ENCODE measurements around the gene U2AF2. TPM values are rescaled to one million over a fixed set of nuclear protein-coding genes. Genes with fewer than 3 reads are reported as not detected.

Gene U2AF2
- total RNA-seq, 1 experiment from 2014 or later, result 107 TPM

DNA sequence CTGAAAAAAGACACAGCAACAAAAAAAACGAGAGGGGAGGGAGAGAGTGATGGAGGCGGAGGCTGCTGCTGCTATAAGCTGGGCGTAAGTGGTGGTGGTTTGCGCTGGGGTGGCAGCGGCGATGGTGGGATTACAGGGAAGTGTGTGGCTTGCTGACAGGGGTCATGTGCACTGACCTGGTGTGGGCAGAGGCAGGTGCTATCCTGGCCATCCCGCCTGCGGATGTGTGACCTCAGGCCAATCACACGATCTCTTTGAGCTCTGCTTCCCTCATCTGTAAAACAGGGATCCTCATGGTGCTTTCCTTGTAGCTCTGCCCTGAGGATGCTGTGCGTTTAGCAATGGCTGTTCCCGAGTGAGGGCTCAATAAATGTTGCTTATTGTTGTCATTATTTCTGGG lies 17.3 kb upstream of the U2AF2 start:
- Histone ChIP-seq H3K27ac (ENCODE audit: low read length) (no peak overlapping the region), H3K9me3 (ENCODE audit: low read length) (no peaks in the 10 kb centered on the region), H3K4me3 (ENCODE audit: low read length) (no peak overlapping the region), H3K4me2 (ENCODE audit: low read depth, low read length, poor library complexity, severe bottlenecking) (no peak overlapping the region), H2AFZ (ENCODE audit: low read length) (no peak overlapping the region), H3K9me2 (replicated peaks; ENCODE audit: insufficient read depth, low read length) (no peaks in the 10 kb centered on the region), H3K4me1 (ENCODE audit: low read length) (peaks cover 42% of the 10 kb centered on the region), H4K20me1 (ENCODE audit: insufficient read depth, low read depth, low read length) (no peaks in the 10 kb centered on the region; the same call in 1 of the 2 replicates), H3K79me2 (ENCODE audit: low read length) (peaks cover 57% of the 10 kb centered on the region), H3K36me3 (ENCODE audit: insufficient read depth, low read length) (peaks cover 7% of the 10 kb centered on the region), H3K9ac (ENCODE audit: low read length) (no peak overlapping the region), H3K27me3 (ENCODE audit: low read length) (no peaks in the 10 kb centered on the region)
- no peak for DNase-seq

DNA sequence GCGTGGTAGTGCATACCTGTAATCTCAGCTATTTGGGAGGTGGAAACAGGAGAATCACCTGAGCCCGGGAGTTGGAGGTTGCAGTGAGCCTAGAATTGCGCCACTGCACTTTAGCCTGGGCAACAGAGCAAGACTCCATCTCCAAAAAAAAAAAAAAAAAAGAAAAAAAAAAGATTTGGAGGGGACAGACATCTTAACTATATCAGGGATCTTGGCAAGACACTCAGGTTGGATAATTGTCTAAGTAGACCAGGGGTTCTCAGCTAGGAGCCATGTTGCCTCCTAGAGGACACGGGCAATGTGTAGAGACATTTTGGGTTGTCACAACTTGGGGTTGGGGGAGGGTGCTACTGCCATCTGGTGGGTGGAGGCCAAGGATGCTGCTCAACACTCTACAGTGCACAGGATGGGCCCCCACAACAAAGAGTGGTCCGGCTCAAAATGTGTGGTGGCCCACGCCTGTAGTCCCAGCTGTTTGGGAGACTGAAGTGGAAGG lies 15.9 kb upstream of the U2AF2 start:
- Histone ChIP-seq H3K27me3 (ENCODE audit: low read length) (no peaks in the 10 kb centered on the region), H2AFZ (ENCODE audit: low read length) (no peak overlapping the region), H3K79me2 (ENCODE audit: low read length) (peaks cover 70% of the 10 kb centered on the region), H3K4me2 (ENCODE audit: low read depth, low read length, poor library complexity, severe bottlenecking) (no peak overlapping the region), H3K36me3 (ENCODE audit: insufficient read depth, low read length) (peaks cover 7% of the 10 kb centered on the region), H3K4me1 (ENCODE audit: low read length) (peaks cover 47% of the 10 kb centered on the region), H3K9me2 (replicated peaks; ENCODE audit: insufficient read depth, low read length) (no peaks in the 10 kb centered on the region), H3K27ac (ENCODE audit: low read length) (peak overlapping the region; percentile 96; the same call in 1 of the 2 replicates), H4K20me1 (ENCODE audit: insufficient read depth, low read depth, low read length) (no peaks in the 10 kb centered on the region; the same call in 1 of the 2 replicates), H3K4me3 (ENCODE audit: low read length) (no peak overlapping the region), H3K9me3 (ENCODE audit: low read length) (no peaks in the 10 kb centered on the region), H3K9ac (ENCODE audit: low read length) (no peak overlapping the region)
- DNase-seq, result peak; percentile 95

DNA sequence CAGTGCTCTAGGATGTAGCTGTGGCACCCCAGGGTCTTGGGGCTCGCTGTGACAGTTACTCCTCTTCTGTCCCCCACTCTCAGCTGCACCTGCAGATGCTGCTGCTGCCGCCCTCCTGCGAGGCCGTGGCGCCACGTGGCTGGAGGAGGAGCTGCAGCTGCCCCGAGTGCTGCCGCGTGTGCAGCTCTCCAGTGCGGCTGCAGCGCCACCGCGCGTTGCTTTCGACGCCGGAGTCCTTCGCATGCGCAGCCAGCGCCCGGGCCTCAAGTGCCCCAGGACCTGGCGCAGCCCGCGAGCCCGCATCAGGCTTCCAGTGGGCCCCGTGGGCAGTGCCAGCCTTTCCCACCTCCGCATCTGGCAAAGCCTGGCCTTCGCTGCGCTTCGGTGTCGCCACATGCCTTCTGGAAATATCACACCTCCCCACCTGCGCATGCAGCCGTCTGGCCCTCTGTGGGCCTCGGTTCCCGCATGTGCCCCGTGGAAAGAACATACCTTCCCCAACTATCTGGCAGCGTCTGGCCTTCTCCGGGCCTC lies 14.7 kb upstream of the U2AF2 start:
- H3K4me1 ChIP-seq (ENCODE audit: low read length), result peaks cover 49% of the 10 kb centered on the region

GRCh38 chr19:55640577-55641425 lies 14.0 kb upstream of the U2AF2 start, which contains the start of gene ZNF580:
ZNF580 (plus strand) TSS chr19:55641002; CDS start chr19:55642509, 1,507 bp downstream.
- H3K4me1 ChIP-seq (ENCODE audit: low read length), result peaks cover 54% of the 10 kb centered on the region
- peak; percentile 96 for DNase-seq

More for the DNA sequence above, 14.7 kb upstream of the U2AF2 start:
- peak overlapping the region; percentile 93 for H3K4me2 ChIP-seq (ENCODE audit: low read depth, low read length, poor library complexity, severe bottlenecking)
- H2AFZ ChIP-seq (ENCODE audit: low read length), result no peak overlapping the region
- H3K27ac ChIP-seq (ENCODE audit: low read length), result peak overlapping the region; percentile 96
- peak overlapping the region; percentile 95 for H3K4me3 ChIP-seq (ENCODE audit: low read length)
- H3K9ac ChIP-seq (ENCODE audit: low read length), result peak overlapping the region; percentile 99
- H3K9me3 ChIP-seq (ENCODE audit: low read length), result no peaks in the 10 kb centered on the region
- peaks cover 15% of the 10 kb centered on the region for H3K36me3 ChIP-seq (ENCODE audit: insufficient read depth, low read length)
- H4K20me1 ChIP-seq (ENCODE audit: insufficient read depth, low read depth, low read length), result no peaks in the 10 kb centered on the region; the same call in 1 of the 2 replicates
- peak; percentile 82 for DNase-seq
- H3K9me2 ChIP-seq (replicated peaks; ENCODE audit: insufficient read depth, low read length), result no peaks in the 10 kb centered on the region
- no peaks in the 10 kb centered on the region for H3K27me3 ChIP-seq (ENCODE audit: low read length)
- H3K79me2 ChIP-seq (ENCODE audit: low read length), result peaks cover 74% of the 10 kb centered on the region

GRCh38 chr19:55641426-55642152 lies 13.2 kb upstream of the U2AF2 start:
- H3K9me3 ChIP-seq (ENCODE audit: low read length), result no peaks in the 10 kb centered on the region
- no peak overlapping the region for H2AFZ ChIP-seq (ENCODE audit: low read length)
- peaks cover 22% of the 10 kb centered on the region for H3K36me3 ChIP-seq (ENCODE audit: insufficient read depth, low read length)
- peaks cover 66% of the 10 kb centered on the region for H3K79me2 ChIP-seq (ENCODE audit: low read length)
- no peaks in the 10 kb centered on the region for H3K27me3 ChIP-seq (ENCODE audit: low read length)
- H3K4me3 ChIP-seq (ENCODE audit: low read length), result peak overlapping the region; percentile 95
- H3K4me1 ChIP-seq (ENCODE audit: low read length), result peaks cover 52% of the 10 kb centered on the region
- DNase-seq, result peak; percentile 88
- H4K20me1 ChIP-seq (ENCODE audit: insufficient read depth, low read depth, low read length), result no peaks in the 10 kb centered on the region; the same call in 1 of the 2 replicates
- H3K27ac ChIP-seq (ENCODE audit: low read length), result peak overlapping the region; percentile 96
- H3K4me2 ChIP-seq (ENCODE audit: low read depth, low read length, poor library complexity, severe bottlenecking), result peak overlapping the region; percentile 93
- no peaks in the 10 kb centered on the region for H3K9me2 ChIP-seq (replicated peaks; ENCODE audit: insufficient read depth, low read length)
- peak overlapping the region; percentile 99 for H3K9ac ChIP-seq (ENCODE audit: low read length)

More at GRCh38 chr19:55640577-55641425, 14.0 kb upstream of the U2AF2 start, which contains the start of gene ZNF580:
- Histone ChIP-seq H3K27me3 (ENCODE audit: low read length) (no peaks in the 10 kb centered on the region), H3K9ac (ENCODE audit: low read length) (peak within 1 kb of the TSS; percentile 99), H3K79me2 (ENCODE audit: low read length) (peaks cover 74% of the 10 kb centered on the region), H2AFZ (ENCODE audit: low read length) (no peak within 1 kb of the TSS), H3K4me3 (ENCODE audit: low read length) (peak within 1 kb of the TSS; percentile 95), H3K27ac (ENCODE audit: low read length) (peak within 1 kb of the TSS; percentile 96), H3K4me2 (ENCODE audit: low read depth, low read length, poor library complexity, severe bottlenecking) (peak within 1 kb of the TSS; percentile 93), H4K20me1 (ENCODE audit: insufficient read depth, low read depth, low read length) (no peaks in the 10 kb centered on the region; the same call in 1 of the 2 replicates), H3K36me3 (ENCODE audit: insufficient read depth, low read length) (peaks cover 22% of the 10 kb centered on the region), H3K9me3 (ENCODE audit: low read length) (no peaks in the 10 kb centered on the region), H3K9me2 (replicated peaks; ENCODE audit: insufficient read depth, low read length) (no peaks in the 10 kb centered on the region)

GRCh38 chr19:55642153-55643002 lies 12.5 kb upstream of the U2AF2 start:
- peak; percentile 90 for DNase-seq
- no peaks in the 10 kb centered on the region; the same call in 1 of the 2 replicates for H4K20me1 ChIP-seq (ENCODE audit: insufficient read depth, low read depth, low read length)
- peaks cover 58% of the 10 kb centered on the region for H3K79me2 ChIP-seq (ENCODE audit: low read length)
- no peak overlapping the region for H2AFZ ChIP-seq (ENCODE audit: low read length)
- H3K9ac ChIP-seq (ENCODE audit: low read length), result peak overlapping the region; percentile 99
- H3K9me3 ChIP-seq (ENCODE audit: low read length), result no peaks in the 10 kb centered on the region
- peaks cover 22% of the 10 kb centered on the region for H3K36me3 ChIP-seq (ENCODE audit: insufficient read depth, low read length)
- no peaks in the 10 kb centered on the region for H3K9me2 ChIP-seq (replicated peaks; ENCODE audit: insufficient read depth, low read length)
- H3K4me3 ChIP-seq (ENCODE audit: low read length), result peak overlapping the region; percentile 95
- H3K27ac ChIP-seq (ENCODE audit: low read length), result peak overlapping the region; percentile 96
- peaks cover 55% of the 10 kb centered on the region for H3K4me1 ChIP-seq (ENCODE audit: low read length)
- H3K4me2 ChIP-seq (ENCODE audit: low read depth, low read length, poor library complexity, severe bottlenecking), result peak overlapping the region; percentile 93
- H3K27me3 ChIP-seq (ENCODE audit: low read length), result no peaks in the 10 kb centered on the region
